ENCODE results near the gene UNC119. TPM values are rescaled to one million over a fixed set of nuclear protein-coding genes. Genes with fewer than 3 reads are reported as not detected.

UNC119 gene
- total and polyA plus RNA-seq, 12 donors, result 26.7 to 80.8 (median 38.8) TPM

DNA sequence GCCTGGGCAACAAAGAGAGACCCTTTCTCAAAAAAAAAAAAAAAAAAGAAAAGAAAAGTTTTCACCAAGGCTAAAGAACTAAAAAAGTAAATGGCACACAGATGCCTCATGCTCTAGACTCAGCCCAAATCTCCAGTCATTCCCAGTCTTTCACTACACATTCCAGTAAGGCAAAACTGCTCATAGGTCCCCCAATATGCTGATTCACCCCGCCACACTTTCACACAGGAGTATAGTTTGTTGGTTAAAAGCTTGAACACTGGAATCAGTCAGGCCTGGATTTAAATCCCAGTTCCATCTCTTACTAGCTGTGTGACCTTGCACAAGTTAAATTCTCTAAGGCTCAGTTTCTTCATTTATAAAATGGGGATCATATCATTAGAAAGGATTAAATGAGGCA lies 17.0 kb upstream of the UNC119 start:
- H3K27me3 ChIP-seq, result no peaks in the 10 kb centered on the region
- DNase-seq, result no peak
- WGBS, 4 donors, result 96 to 100% (median 98%) methylated on average over 1 of the region's 1 CpG
- peaks cover 13 to 25% of the 10 kb centered on the region in 2 donors for H3K4me1 ChIP-seq (replicated peaks in 1 of 2)
- TF ChIP-seq CTCF (IDR thresholded peaks at IDR 0.05) (no peak), POLR2A (IDR thresholded peaks at IDR 0.05) (no peak)
- no peak overlapping the region for H3K27ac ChIP-seq
- intact Hi-C loops (cut with DNase I), result no loop called here
- H3K9me3 ChIP-seq (replicated peaks in 1 of 3), result no peaks in the 10 kb centered on the region
- no peaks in the 10 kb centered on the region for H3K36me3 ChIP-seq (replicated peaks in 1 of 2)
- no peak overlapping the region for H3K4me3 ChIP-seq

GRCh38 chr17:28567604-28568003 lies 15.2 kb upstream of the UNC119 start:
- WGBS, 4 donors, result 72 to 89% (median 84%) methylated on average over 3 of the region's 3 CpGs
- DNase-seq, result no peak
- no peaks in the 10 kb centered on the region for H3K27me3 ChIP-seq
- peaks cover 0 to 11% of the 10 kb centered on the region in 2 donors for H3K36me3 ChIP-seq (replicated peaks in 1 of 2)
- no peak overlapping the region for H3K4me3 ChIP-seq
- intact Hi-C loops (cut with DNase I), result no loop called here
- peaks cover 13 to 25% of the 10 kb centered on the region in 2 donors for H3K4me1 ChIP-seq (replicated peaks in 1 of 2)
- TF ChIP-seq POLR2A (IDR thresholded peaks at IDR 0.05), result no peak
- no peak for TF ChIP-seq CTCF (IDR thresholded peaks at IDR 0.05)
- no peak overlapping the region for H3K27ac ChIP-seq
- H3K9me3 ChIP-seq (replicated peaks in 1 of 3), result no peaks in the 10 kb centered on the region

DNA sequence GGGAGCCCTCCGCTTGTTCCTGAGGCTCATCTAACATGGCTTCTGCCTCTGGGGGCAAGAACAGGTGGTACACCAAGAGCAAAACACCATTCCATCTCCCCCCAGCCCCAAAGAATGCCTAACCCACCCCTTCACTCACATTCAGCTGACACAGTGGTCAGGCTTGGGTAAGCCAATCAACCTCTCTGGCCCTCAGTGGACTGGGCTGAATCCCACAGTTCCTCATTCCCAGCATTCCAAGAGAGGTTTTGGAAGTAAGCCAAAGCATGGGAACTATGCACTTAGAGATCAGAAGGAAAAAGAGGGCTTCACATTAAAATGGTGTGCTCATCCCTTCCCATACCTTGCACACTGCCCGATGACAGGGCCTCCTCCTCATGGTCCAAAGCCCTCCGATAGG lies 11.1 kb upstream of the UNC119 start:
- TF ChIP-seq CTCF (IDR thresholded peaks at IDR 0.05) (no peak), POLR2A (IDR thresholded peaks at IDR 0.05) (no peak)
- intact Hi-C loops (cut with DNase I), result no loop called here

GRCh38 chr17:28555022-28555421 lies 2.6 kb upstream of the UNC119 start:
- DNase-seq, result no peak
- intact Hi-C loops (cut with DNase I), result no loop called here
- Histone ChIP-seq H3K36me3 (replicated peaks in 1 of 2) (peaks cover 0 to 63% of the 10 kb centered on the region in 2 donors), H3K9me3 (replicated peaks in 1 of 3) (no peaks in the 10 kb centered on the region), H3K27ac (no peak overlapping the region), H3K4me1 (replicated peaks in 1 of 2) (peaks cover 7 to 15% of the 10 kb centered on the region in 2 donors), H3K4me3 (no peak overlapping the region), H3K27me3 (no peaks in the 10 kb centered on the region)
- TF ChIP-seq POLR2A (IDR thresholded peaks at IDR 0.05), result no peak
- no peak for TF ChIP-seq CTCF (IDR thresholded peaks at IDR 0.05)
- 95 to 98% (median 97%) methylated on average over 3 of the region's 3 CpGs for WGBS, 4 donors

More for the DNA sequence above, 11.1 kb upstream of the UNC119 start:
- no peak for DNase-seq
- Histone ChIP-seq H3K4me1 (replicated peaks in 1 of 2) (no peaks in the 10 kb centered on the region), H3K27me3 (no peaks in the 10 kb centered on the region), H3K4me3 (no peak overlapping the region), H3K27ac (no peak overlapping the region), H3K9me3 (replicated peaks in 1 of 3) (no peaks in the 10 kb centered on the region), H3K36me3 (replicated peaks in 1 of 2) (peaks cover 0 to 51% of the 10 kb centered on the region in 2 donors)
- 81 to 94% (median 91%) methylated on average over 3 of the region's 3 CpGs for WGBS, 4 donors

All from adrenal gland (tissue), 12 donors.